Measurements from ENCODE around the gene CEP95.
"Not testable (repeated sequence)": the region's sequence is repeated elsewhere in the genome, so short reads cannot be mapped to it uniquely, and the experiment has no call there.

Gene CEP95
- total RNA-seq, result 75.3 to 130 (median 102) reads per million in 4 experiments

- peak; percentile 99 for DNase-seq
Observed at GRCh38 chr17:64506576-64507412, at the start of gene CEP95. CEP95 (plus strand) TSS chr17:64506977; CDS start chr17:64507098, 121 bp downstream.

- DNase-seq, result no peak
Observed at GRCh38 chr17:64457156-64457555, 49.6 kb upstream of the CEP95 start.

- no peak for DNase-seq
Observed at GRCh38 chr17:64458756-64459155, 48.0 kb upstream of the CEP95 start.

GRCh38 chr17:64459284-64459747 lies 47.5 kb upstream of the CEP95 start:
- no peak for DNase-seq

- DNase-seq, result not testable (repeated sequence)
Observed at GRCh38 chr17:64459818-64460217, 47.0 kb upstream of the CEP95 start.

GRCh38 chr17:64460955-64461354 lies 45.8 kb upstream of the CEP95 start:
- DNase-seq, result no peak

- DNase-seq, result no peak
Observed at GRCh38 chr17:64461788-64462187, 45.0 kb upstream of the CEP95 start.

- no peak for DNase-seq
Observed at GRCh38 chr17:64466019-64466735, 40.6 kb upstream of the CEP95 start.

GRCh38 chr17:64466834-64467233 lies 39.9 kb upstream of the CEP95 start:
- not testable (repeated sequence) for DNase-seq

- no peak for DNase-seq
Observed at GRCh38 chr17:64470625-64471024, 36.2 kb upstream of the CEP95 start.

- no peak for DNase-seq
Observed at GRCh38 chr17:64471440-64471839, 35.3 kb upstream of the CEP95 start.

- no peak for DNase-seq
Observed at GRCh38 chr17:64472564-64472963, 34.2 kb upstream of the CEP95 start.

- no peak for DNase-seq
Observed at GRCh38 chr17:64477849-64478248, 28.9 kb upstream of the CEP95 start.

- DNase-seq, result no peak
Observed at GRCh38 chr17:64480951-64481350, 25.8 kb upstream of the CEP95 start.

- no peak for DNase-seq
Observed at GRCh38 chr17:64484380-64484779, 22.4 kb upstream of the CEP95 start.

GRCh38 chr17:64488301-64488700 lies 18.5 kb upstream of the CEP95 start:
- DNase-seq, result no peak

GRCh38 chr17:64491034-64491860 lies 15.5 kb upstream of the CEP95 start:
- DNase-seq, result no peak

- DNase-seq, result no peak
Observed at GRCh38 chr17:64491994-64492393, 14.8 kb upstream of the CEP95 start.

- no peak for DNase-seq
Observed at GRCh38 chr17:64492481-64493109, 14.2 kb upstream of the CEP95 start.

GRCh38 chr17:64494121-64494520 lies 12.7 kb upstream of the CEP95 start:
- DNase-seq, result no peak

GRCh38 chr17:64495300-64495699 lies 11.5 kb upstream of the CEP95 start:
- DNase-seq, result not testable (repeated sequence)

- DNase-seq, result no peak
Observed at GRCh38 chr17:64496348-64496785, 10.4 kb upstream of the CEP95 start.
